ENCODE measurements around the gene SPRYD7. TPM values are rescaled to one million over a fixed set of nuclear protein-coding genes. Genes with fewer than 3 reads are reported as not detected.

Gene SPRYD7
- total and polyA plus RNA-seq, 2 donors (not counting 1 experiment from before 2014, with no cell fraction given) = 1.9 to 4.5 TPM

GRCh38 chr13:49985129-49985528, 49.0 kb upstream of the SPRYD7 start:
- H4K20me1 ChIP-seq (ENCODE audit: control insufficient read depth, insufficient read depth, low read length, poor library complexity, severe bottlenecking) = no peaks in the 10 kb centered on the region
- Mint-ChIP-seq H3K27me3 (no peaks in the 10 kb centered on the region), H3K9me3 (ENCODE audit: insufficient read depth) (no peaks in the 10 kb centered on the region), H3K4me3 (no peak overlapping the region), H3K27ac (no peak overlapping the region), H3K4me1 (no peaks in the 10 kb centered on the region)
- no peaks in the 10 kb centered on the region for H3K36me3 ChIP-seq (replicated peaks in 1 of 2; ENCODE audit: control extremely low read depth in 1 of 2, control insufficient read depth in 1 of 2, extremely low read depth in 1 of 2, insufficient read depth in 2 of 2, low read length in 1 of 2)
- no peaks in the 10 kb centered on the region for H3K27me3 ChIP-seq (replicated peaks in 1 of 4; ENCODE audit: control extremely low read depth in 1 of 4, control insufficient read depth in 3 of 4, insufficient read depth in 4 of 4, low read length in 3 of 4)
- H3K79me2 ChIP-seq (ENCODE audit: control insufficient read depth, insufficient read depth, low read length) = no peaks in the 10 kb centered on the region
- DNase-seq (no peak), ATAC-seq (ENCODE audit: low read depth) (no peak)
- POLR2A ChIA-PET = interaction anchor here (0.6 kb wide), 1 partner anchor 1084 kb away, joined by 4 read pairs; no protein-coding TSS in a partner anchor
- no peaks in the 10 kb centered on the region for H3K9me3 ChIP-seq (ENCODE audit: control extremely low read depth in 1 of 3, control insufficient read depth in 2 of 3, insufficient read depth in 1 of 3, low read length in 2 of 3)
- H3K4me1 ChIP-seq (ENCODE audit: control insufficient read depth in 2 of 2, insufficient read depth in 2 of 2, low read length in 2 of 2) = no peaks in the 10 kb centered on the region
- CTCF ChIA-PET = interaction anchor here (0.8 to 1.9 kb wide), 2 partner anchors 9 to 12 kb away, joined by 3 to 5 read pairs; no protein-coding TSS in a partner anchor
- H2AFZ ChIP-seq (ENCODE audit: insufficient read depth, low read depth, low read length, poor library complexity, severe bottlenecking) = no peak overlapping the region
- intact Hi-C loops (cut with micrococcal nuclease) = no loop called here
- WGBS (ENCODE audit: insufficient coverage) = no CpG with 5 or more reads among the region's 2 CpGs
- H3K4me2 ChIP-seq (replicated peaks; ENCODE audit: low read depth, low read length, poor library complexity, severe bottlenecking) = no peak overlapping the region
- no peak overlapping the region for H3K9ac ChIP-seq (ENCODE audit: low read length)
- TF ChIP-seq CTCF (IDR thresholded peaks at IDR 0.05) = no peak
- H3K4me3 ChIP-seq (ENCODE audit: control extremely low read depth in 1 of 5, extremely low read depth in 1 of 5, insufficient read depth in 1 of 5, low read depth in 2 of 5, low read length in 4 of 5) = no peak overlapping the region
- no peak overlapping the region for H3K27ac ChIP-seq (ENCODE audit: low read length in 2 of 2)

DNA sequence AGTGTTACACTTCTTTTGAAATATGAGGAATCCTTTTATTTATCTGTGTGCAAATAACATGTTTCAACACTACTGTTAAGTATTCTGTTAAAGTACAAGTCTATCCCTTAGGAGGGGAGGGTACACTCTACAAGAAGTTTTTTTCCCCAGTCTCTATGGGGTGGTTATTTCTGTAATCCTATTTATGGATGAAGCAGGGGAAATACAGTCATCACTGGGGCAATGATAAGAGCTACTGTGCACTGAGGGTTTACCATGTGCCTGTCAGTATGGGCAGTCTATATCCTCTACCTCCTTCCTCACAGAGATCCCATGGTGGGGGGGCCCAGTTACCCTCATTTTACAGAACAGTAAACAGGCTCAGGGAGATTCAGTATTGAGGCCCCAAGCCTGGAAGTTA, 44.1 kb upstream of the SPRYD7 start:
- Histone ChIP-seq H3K4me2 (replicated peaks; ENCODE audit: low read depth, low read length, poor library complexity, severe bottlenecking) (no peak overlapping the region), H3K4me1 (ENCODE audit: control insufficient read depth in 2 of 2, insufficient read depth in 2 of 2, low read length in 2 of 2) (peaks cover 0 to 4% of the 10 kb centered on the region in 2 donors), H3K79me2 (ENCODE audit: control insufficient read depth, insufficient read depth, low read length) (no peaks in the 10 kb centered on the region), H3K36me3 (replicated peaks in 1 of 2; ENCODE audit: control extremely low read depth in 1 of 2, control insufficient read depth in 1 of 2, extremely low read depth in 1 of 2, insufficient read depth in 2 of 2, low read length in 1 of 2) (no peaks in the 10 kb centered on the region), H3K27ac (ENCODE audit: low read length in 2 of 2) (no peak overlapping the region), H3K9me3 (ENCODE audit: control extremely low read depth in 1 of 3, control insufficient read depth in 2 of 3, insufficient read depth in 1 of 3, low read length in 2 of 3) (no peaks in the 10 kb centered on the region), H3K27me3 (replicated peaks in 1 of 4; ENCODE audit: control extremely low read depth in 1 of 4, control insufficient read depth in 3 of 4, insufficient read depth in 4 of 4, low read length in 3 of 4) (no peaks in the 10 kb centered on the region), H3K4me3 (ENCODE audit: control extremely low read depth in 1 of 5, extremely low read depth in 1 of 5, insufficient read depth in 1 of 5, low read depth in 2 of 5, low read length in 4 of 5) (no peak overlapping the region), H4K20me1 (ENCODE audit: control insufficient read depth, insufficient read depth, low read length, poor library complexity, severe bottlenecking) (no peaks in the 10 kb centered on the region), H3K9ac (ENCODE audit: low read length) (no peak overlapping the region), H2AFZ (ENCODE audit: insufficient read depth, low read depth, low read length, poor library complexity, severe bottlenecking) (no peak overlapping the region)
- Mint-ChIP-seq H3K27me3 (no peaks in the 10 kb centered on the region), H3K4me3 (no peak overlapping the region), H3K9me3 (ENCODE audit: insufficient read depth) (no peaks in the 10 kb centered on the region), H3K27ac (no peak overlapping the region), H3K4me1 (peaks cover 4% of the 10 kb centered on the region)
- intact Hi-C loops (cut with micrococcal nuclease) = no loop called here
- ChIA-PET POLR2A (no interaction called here), CTCF (interaction anchor here (0.6 to 7.7 kb wide), 5 partner anchors 17 to 1755 kb away, joined by 3 to 85 read pairs (median 4); partner anchors contain the start of gene TRIM13)
- TF ChIP-seq CTCF (IDR thresholded peaks at IDR 0.05) (no peak), EZH2 (IDR thresholded peaks at IDR 0.05; ENCODE audit: borderline replicate concordance, insufficient read depth, low read depth, low read length, poor library complexity, severe bottlenecking) (no peak)
- DNase-seq (no peak), ATAC-seq (ENCODE audit: low read depth) (no peak)

Data from B cell (primary cell).